HG02870 (cell line): ENCODE results near the gene KCNN4.

ENCODE experiments used
- ATAC-seq: cut with Tn5 transposase; IDR thresholded peaks from one replicate; pipeline ENCODE4 v1.9.1; 2021; ENCODE audit warnings: mild to moderate bottlenecking, moderate library complexity; ENCODE audit not compliant: unreplicated experiment

Gene KCNN4

GRCh38 chr19:43799502-43800142 is 18.8 kb upstream of the KCNN4 start:
- no peak for ATAC-seq

GRCh38 chr19:43798546-43799409 is 18.0 kb upstream of the KCNN4 start:
- ATAC-seq = no peak

GRCh38 chr19:43798026-43798545 is 17.3 kb upstream of the KCNN4 start:
- ATAC-seq = no peak

GRCh38 chr19:43797556-43797955 is 16.8 kb upstream of the KCNN4 start:
- ATAC-seq = no peak

- ATAC-seq = no peak
These were observed 16.3 kb upstream of the KCNN4 start for GRCh38 chr19:43797118-43797517.

GRCh38 chr19:43790587-43790986 is 9.8 kb upstream of the KCNN4 start:
- no peak for ATAC-seq

- no peak for ATAC-seq
These were observed 8.3 kb upstream of the KCNN4 start for GRCh38 chr19:43789029-43789428.

- no peak for ATAC-seq
These were observed 5.9 kb upstream of the KCNN4 start for GRCh38 chr19:43786665-43787064.

GRCh38 chr19:43784981-43785808 is 4.4 kb upstream of the KCNN4 start:
- ATAC-seq = no peak

- ATAC-seq = no peak
These were observed 3.6 kb upstream of the KCNN4 start for GRCh38 chr19:43784241-43784980.

- ATAC-seq = no peak
These were observed 2.9 kb upstream of the KCNN4 start for GRCh38 chr19:43783636-43784035.

- ATAC-seq = no peak
These were observed 2.0 kb upstream of the KCNN4 start for GRCh38 chr19:43782689-43783231.

GRCh38 chr19:43782311-43782660 is 1.5 kb upstream of the KCNN4 start:
- no peak for ATAC-seq

- no peak for ATAC-seq
These were observed 997 bp upstream of the KCNN4 start for GRCh38 chr19:43781630-43782310.

- no peak for ATAC-seq
These were observed 953 bp downstream of the KCNN4 start for GRCh38 chr19:43779820-43780219.

- ATAC-seq = no peak
These were observed 1.5 kb downstream of the KCNN4 start for GRCh38 chr19:43779147-43779819.

- no peak for ATAC-seq
These were observed 2.1 kb downstream of the KCNN4 start for GRCh38 chr19:43778651-43779050.

- ATAC-seq = no peak
These were observed 3.5 kb downstream of the KCNN4 start for GRCh38 chr19:43777163-43777695.

- ATAC-seq = no peak
These were observed 4.5 kb downstream of the KCNN4 start for GRCh38 chr19:43776286-43776685.
